Esophagus (tissue), 2 donors: Measurements from ENCODE around the gene VWA8. TPM values are rescaled to one million over a fixed set of nuclear protein-coding genes. Genes with fewer than 3 reads are reported as not detected.
"Not testable (repeated sequence)": the region's sequence is repeated elsewhere in the genome, so short reads cannot be mapped to it uniquely, and the experiment has no call there.

ENCODE experiments used
- H3K27ac ChIP-seq, 2 donors: one replicate each; pipeline ENCODE4 v1.5.1; 2013; ENCODE audit warnings: low read depth in 2 of 2, mild to moderate bottlenecking in 2 of 2, inconsistent platforms in 1 of 2, low read length in 1 of 2, moderate library complexity in 1 of 2
- H3K27me3 ChIP-seq, 2 donors: one replicate each; pipeline ENCODE4 v1.6.1; 2013; ENCODE audit warnings: low read length in 2 of 2, control low read depth in 1 of 2, mild to moderate bottlenecking in 1 of 2; ENCODE audit not compliant: insufficient read depth in 2 of 2, control insufficient read depth in 1 of 2
- H3K36me3 ChIP-seq, 2 donors: one replicate each; pipeline ENCODE4 v1.6.1; 2013; ENCODE audit warnings: low read length in 1 of 2; ENCODE audit not compliant: control insufficient read depth in 2 of 2, insufficient read depth in 2 of 2
- H3K4me1 ChIP-seq, 2 donors: one replicate each; pipeline ENCODE4 v1.6.1; 2013; ENCODE audit warnings: low read length in 1 of 2; ENCODE audit not compliant: control insufficient read depth in 2 of 2, insufficient read depth in 2 of 2
- H3K4me3 ChIP-seq, 2 donors: one replicate each; pipeline ENCODE4 v1.5.1; 2013; ENCODE audit warnings: low read length in 2 of 2, mild to moderate bottlenecking in 2 of 2, low read depth in 1 of 2, moderate library complexity in 1 of 2
- H3K9me3 ChIP-seq, 2 donors: one replicate each; pipeline ENCODE4 v1.6.1; 2013; ENCODE audit warnings: mild to moderate bottlenecking in 2 of 2, low read depth in 1 of 2, low read length in 1 of 2, moderate library complexity in 1 of 2; ENCODE audit not compliant: control insufficient read depth in 2 of 2, insufficient read depth in 1 of 2
- WGBS, 2 donors: extraction: QIAGEN DNeasy Blood & Tissue Kit; methylation state at CpG; one replicate each; pipeline ENCODE4 v1.1.7; 2013; 5-methylcytosine and 5-hydroxymethylcytosine counted together
- polyA plus RNA-seq, 2 donors: library from polyadenylated mRNA; stranded (reverse); fragments of 200-250 nt; gene quantifications; one replicate each; pipeline ENCODE4 v1.2.3, GENCODE V29; 2013
- donor health status: healthy with polysubstance abuse.
- donor health status: Bipolar disorder and iron deficiency.

Gene VWA8
- polyA plus RNA-seq, 2 donors, result 3.5 to 3.6 TPM

- H3K4me3 ChIP-seq, result no peak overlapping the region
Measured at GRCh38 chr13:41542281-41542680, 418.6 kb downstream of the VWA8 start.

GRCh38 chr13:41541142-41541938 lies 419.6 kb downstream of the VWA8 start:
- H3K27ac ChIP-seq, result no peak overlapping the region
- WGBS, 2 donors, result 78 to 82% methylated on average over 9 of the region's 9 CpGs

More at GRCh38 chr13:41542281-41542680, 418.6 kb downstream of the VWA8 start:
- Histone ChIP-seq H3K36me3 (no peaks in the 10 kb centered on the region), H3K9me3 (no peaks in the 10 kb centered on the region), H3K27ac (no peak overlapping the region), H3K4me1 (peaks cover 3 to 12% of the 10 kb centered on the region in 2 donors), H3K27me3 (no peaks in the 10 kb centered on the region)
- 86 to 94% methylated on average over 10 of the region's 10 CpGs for WGBS, 2 donors

GRCh38 chr13:41540240-41540639 lies 420.7 kb downstream of the VWA8 start:
- not testable (repeated sequence) for H3K27me3 ChIP-seq, H3K27ac ChIP-seq, H3K4me3 ChIP-seq, H3K36me3 ChIP-seq, H3K9me3 ChIP-seq, H3K4me1 ChIP-seq
- WGBS, 2 donors, result 43 to 73% methylated on average over 13 of the region's 13 CpGs

More at GRCh38 chr13:41541142-41541938, 419.6 kb downstream of the VWA8 start:
- no peaks in the 10 kb centered on the region for H3K36me3 ChIP-seq
- no peak overlapping the region for H3K4me3 ChIP-seq
- H3K9me3 ChIP-seq, result no peaks in the 10 kb centered on the region
- H3K4me1 ChIP-seq, result peaks cover 3 to 9% of the 10 kb centered on the region in 2 donors
- H3K27me3 ChIP-seq, result no peaks in the 10 kb centered on the region

GRCh38 chr13:41533266-41534052 lies 427.4 kb downstream of the VWA8 start:
- 64 to 71% methylated on average over 15 of the region's 15 CpGs for WGBS, 2 donors
- no peaks in the 10 kb centered on the region for H3K9me3 ChIP-seq
- no peaks in the 10 kb centered on the region for H3K27me3 ChIP-seq
- no peaks in the 10 kb centered on the region for H3K36me3 ChIP-seq
- no peak overlapping the region for H3K27ac ChIP-seq
- H3K4me1 ChIP-seq, result no peaks in the 10 kb centered on the region
- no peak overlapping the region for H3K4me3 ChIP-seq

GRCh38 chr13:41528021-41528420 lies 432.9 kb downstream of the VWA8 start:
- no peaks in the 10 kb centered on the region for H3K4me1 ChIP-seq
- no peaks in the 10 kb centered on the region for H3K9me3 ChIP-seq
- H3K27me3 ChIP-seq, result no peaks in the 10 kb centered on the region
- no peak overlapping the region for H3K27ac ChIP-seq
- WGBS, 2 donors, result 89% methylated on average over 3 of the region's 3 CpGs
- H3K4me3 ChIP-seq, result no peak overlapping the region
- no peaks in the 10 kb centered on the region for H3K36me3 ChIP-seq

GRCh38 chr13:41520660-41521630 lies 440.0 kb downstream of the VWA8 start:
- Histone ChIP-seq H3K27me3 (no peaks in the 10 kb centered on the region), H3K27ac (no peak overlapping the region), H3K9me3 (peaks cover 0 to 2% of the 10 kb centered on the region in 2 donors), H3K4me1 (no peaks in the 10 kb centered on the region), H3K4me3 (no peak overlapping the region), H3K36me3 (no peaks in the 10 kb centered on the region)
- 85 to 86% methylated on average over 15 of the region's 15 CpGs for WGBS, 2 donors

GRCh38 chr13:41520016-41520659 lies 440.8 kb downstream of the VWA8 start:
- no peaks in the 10 kb centered on the region for H3K4me1 ChIP-seq
- no peaks in the 10 kb centered on the region for H3K27me3 ChIP-seq
- no peaks in the 10 kb centered on the region for H3K36me3 ChIP-seq
- no peak overlapping the region for H3K27ac ChIP-seq
- no peak overlapping the region for H3K4me3 ChIP-seq
- peaks cover 0 to 2% of the 10 kb centered on the region in 2 donors for H3K9me3 ChIP-seq
- WGBS, 2 donors, result 86 to 87% methylated on average over 7 of the region's 7 CpGs
